GM10847 (cell line): ENCODE results near the gene POLN.

ENCODE experiments used
- POLR2A ChIP-seq: IDR thresholded peaks from 2 replicates; pipeline ENCODE4 v1.6.1; 2011; ENCODE audit not compliant: insufficient read length; ENCODE audit errors: extremely low read depth

POLN gene

GRCh38 chr4:2280531-2281300 is 38.8 kb upstream of the POLN start:
- no peak for TF ChIP-seq POLR2A

DNA sequence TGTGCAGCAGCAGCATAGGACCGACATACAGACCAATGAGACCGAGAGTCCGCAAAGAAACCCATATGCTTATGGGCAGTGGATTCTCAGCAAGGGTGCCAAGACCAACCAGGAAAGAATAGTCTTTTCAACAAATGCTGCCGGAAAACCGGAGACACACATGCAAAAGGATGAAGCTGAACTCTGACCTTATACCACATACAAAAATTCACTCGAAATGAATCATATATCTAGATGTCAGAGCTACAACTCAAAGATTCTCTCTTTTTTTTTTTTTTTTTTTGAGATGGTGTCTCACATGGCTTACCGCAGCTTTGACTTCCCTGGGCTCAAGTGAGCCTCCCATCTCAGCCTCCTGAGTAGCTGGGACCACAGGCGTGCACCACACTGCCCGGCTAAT is 36.0 kb upstream of the POLN start:
- TF ChIP-seq POLR2A: no peak

GRCh38 chr4:2276581-2277325 is 34.8 kb upstream of the POLN start:
- no peak for TF ChIP-seq POLR2A

DNA sequence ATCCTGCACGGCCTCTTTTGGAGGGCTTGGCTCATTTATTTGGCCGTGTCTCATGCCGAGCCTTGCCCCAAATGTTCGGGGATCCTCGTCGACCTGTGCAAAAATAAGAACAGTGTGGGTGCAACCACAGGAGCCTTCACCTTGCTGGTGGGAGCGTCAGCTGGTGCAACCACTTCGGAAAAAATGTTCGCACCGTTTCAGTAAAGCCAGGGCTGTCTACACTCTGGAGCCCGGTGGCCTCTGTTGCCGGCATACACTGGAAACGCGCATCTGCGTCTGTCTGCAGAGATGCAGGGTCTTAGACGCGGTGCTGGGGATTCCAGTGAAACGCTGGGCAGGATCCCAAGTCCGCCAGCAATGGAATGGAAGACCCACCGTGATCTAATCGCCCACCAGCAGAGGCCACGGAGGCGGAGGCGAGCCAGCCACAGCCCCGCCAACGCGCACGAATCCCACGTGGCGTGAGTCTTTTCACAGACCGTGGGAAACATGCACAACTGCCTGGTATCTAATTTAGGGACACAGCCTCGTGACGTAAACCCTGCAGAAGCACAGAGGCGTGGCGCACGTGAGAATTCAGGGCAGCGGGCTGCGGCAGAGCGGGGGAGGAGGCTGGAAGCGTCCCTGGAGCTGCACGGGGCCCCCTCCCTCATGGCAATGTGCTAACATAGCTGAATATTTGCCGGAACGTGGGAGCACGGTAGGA is 33.8 kb upstream of the POLN start:
- no peak for TF ChIP-seq POLR2A

- no peak for TF ChIP-seq POLR2A
Measured at GRCh38 chr4:2274320-2275043, 32.6 kb upstream of the POLN start.

GRCh38 chr4:2273657-2274319 is 31.9 kb upstream of the POLN start:
- no peak for TF ChIP-seq POLR2A

DNA sequence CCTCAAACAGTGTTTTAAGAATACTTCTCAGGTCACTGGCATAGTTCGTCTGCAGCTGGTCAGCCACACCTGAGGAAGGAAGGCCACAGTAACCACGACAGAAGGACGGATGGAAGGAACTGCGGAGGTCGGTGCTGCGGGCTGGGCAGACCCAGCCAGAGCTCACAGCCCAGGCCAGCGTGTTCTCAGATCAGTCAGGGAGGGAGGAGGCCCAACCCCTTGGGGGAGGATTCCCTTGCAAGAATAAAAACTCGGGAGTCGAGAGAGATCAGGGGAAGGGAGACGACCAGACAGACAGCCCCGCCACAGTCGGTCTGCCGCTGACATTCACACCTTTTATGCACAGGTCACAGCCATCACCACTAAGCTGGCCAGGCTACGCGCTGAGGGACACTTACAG is 31.3 kb upstream of the POLN start:
- TF ChIP-seq POLR2A: no peak

DNA sequence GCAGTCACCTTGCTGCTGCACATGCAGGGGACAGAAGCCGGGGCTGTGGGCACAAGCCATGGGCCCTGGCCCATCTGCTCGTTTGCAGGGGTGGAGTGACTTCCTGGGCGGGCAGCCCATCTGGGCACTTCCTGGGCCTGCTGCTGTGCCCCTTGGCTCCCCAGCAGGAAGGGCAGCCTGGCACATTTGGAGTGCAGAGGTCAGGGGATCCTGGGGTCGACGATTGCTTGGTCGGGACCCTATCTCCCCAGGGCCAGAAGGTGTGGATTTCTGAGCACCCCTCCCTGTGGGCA is 30.9 kb upstream of the POLN start:
- no peak for TF ChIP-seq POLR2A

DNA sequence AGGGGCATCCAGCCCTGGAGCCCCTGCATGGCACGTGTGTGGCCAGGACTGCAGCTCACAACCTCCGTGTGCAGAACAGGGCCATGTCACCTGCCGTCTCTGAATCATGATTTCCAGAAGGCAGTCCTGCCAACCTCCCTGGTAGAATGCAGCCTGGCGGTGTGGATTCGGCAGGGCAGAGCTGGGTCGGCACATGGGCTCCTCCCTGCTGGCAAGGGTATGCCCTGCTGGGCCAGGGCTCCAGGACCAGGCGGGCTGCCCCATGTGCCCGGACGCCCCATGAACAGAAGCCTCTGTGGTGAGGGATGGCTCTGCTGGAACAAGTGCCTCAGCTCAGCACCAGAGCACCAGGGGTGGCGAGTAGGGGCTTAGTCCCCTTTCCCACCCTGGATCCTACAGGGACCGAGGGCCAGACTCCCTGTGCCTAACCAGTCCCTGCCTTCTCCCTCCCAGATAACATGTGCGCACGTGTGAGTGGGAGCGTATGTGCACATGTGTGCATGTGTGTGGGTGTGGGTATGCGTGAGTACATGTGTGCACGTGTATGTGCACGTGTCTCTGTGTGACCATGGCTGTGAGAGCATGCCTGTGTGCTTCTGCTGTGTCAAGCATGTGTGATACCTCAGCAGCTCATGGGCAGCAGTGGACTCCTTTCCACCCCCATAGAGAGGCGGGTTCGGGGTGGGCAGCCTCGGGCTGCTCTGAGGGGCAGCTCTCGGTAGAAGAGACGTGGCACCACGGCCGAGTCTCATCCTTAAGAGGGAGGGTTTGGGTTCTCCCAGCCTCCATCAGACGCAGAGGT is 30.3 kb upstream of the POLN start:
- TF ChIP-seq POLR2A: no peak

DNA sequence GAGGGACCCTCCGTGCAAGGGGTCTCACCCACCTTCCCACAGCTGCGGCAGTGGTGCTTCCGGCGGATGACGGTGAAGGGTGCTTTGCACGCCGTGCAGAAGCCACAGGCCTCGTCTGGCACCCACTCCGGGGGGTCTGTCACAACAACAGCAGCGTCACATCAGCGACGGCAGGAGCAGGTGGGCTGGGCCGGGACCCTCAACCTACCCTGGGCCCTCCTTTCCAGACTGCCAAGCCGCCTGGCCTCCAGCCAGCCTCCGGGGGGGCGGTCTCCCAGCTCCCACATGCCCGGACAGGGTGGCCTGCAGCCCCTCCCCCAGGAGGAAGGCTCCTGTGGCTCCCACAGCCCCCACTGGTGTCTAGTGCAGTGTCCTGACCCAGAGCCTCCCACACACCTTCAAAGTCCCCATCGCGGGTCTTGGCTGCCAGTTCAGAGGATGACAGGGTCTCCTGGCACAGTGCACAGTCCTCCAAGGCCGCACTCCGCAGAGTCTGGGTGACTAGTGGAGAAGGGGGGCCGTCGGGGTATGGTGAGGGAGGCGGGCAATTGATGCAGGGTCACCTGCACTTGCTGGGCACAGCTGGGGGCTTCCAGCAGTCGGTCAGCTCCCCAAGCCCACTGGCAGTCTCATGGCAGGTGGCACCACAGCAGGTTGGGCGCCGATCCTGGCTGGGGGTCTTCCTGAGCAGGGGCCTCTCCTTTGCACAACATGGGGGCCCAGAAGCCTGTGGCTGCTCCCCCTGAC is 29.5 kb upstream of the POLN start:
- no peak for TF ChIP-seq POLR2A

DNA sequence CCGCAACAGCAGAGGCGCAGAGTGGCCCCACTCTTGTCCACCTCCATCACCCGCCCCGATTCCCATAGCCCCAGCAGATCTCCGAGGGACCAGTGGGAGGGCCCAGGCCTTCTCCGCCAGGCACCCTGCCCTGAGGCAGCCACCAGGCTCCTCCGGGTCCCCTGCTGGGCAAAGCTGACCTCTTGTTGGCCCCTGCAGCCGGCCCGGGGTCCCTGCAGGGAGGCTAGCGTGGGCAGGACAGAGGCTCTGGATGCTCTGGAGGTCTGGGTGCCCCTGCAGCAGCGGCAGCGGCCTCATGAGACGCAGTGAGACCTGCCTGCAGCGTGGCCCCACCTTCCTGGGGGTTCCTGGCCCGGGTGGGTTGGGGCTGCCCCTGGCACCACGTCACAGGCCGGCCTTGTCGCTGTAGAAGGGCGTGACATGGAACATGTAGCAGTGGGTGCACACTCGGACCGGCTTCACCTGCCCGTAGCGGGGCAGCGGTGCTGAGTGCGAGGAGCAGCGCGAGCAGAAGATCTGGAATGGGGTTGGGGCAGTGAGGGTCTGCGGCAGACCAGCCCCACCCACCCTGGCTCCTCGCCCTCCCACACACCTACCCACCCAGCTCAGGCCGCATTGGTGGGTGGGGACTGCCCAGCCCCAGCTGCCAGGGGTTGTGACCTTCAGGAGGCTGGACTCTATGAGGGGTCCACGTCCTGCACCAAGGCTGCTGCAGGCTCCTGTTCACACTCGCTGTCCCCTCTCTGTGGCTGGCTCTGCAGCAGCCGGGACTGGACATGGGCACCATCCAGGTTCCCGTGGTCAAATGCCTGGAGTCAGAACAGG is 28.6 kb upstream of the POLN start:
- TF ChIP-seq POLR2A: no peak

GRCh38 chr4:2269618-2270163 is 27.8 kb upstream of the POLN start:
- TF ChIP-seq POLR2A: no peak

- no peak for TF ChIP-seq POLR2A
Measured at GRCh38 chr4:2269206-2269531, 27.2 kb upstream of the POLN start.
